Ishikawa (cell line): Measurements from ENCODE around the gene PERCC1.

ENCODE experiments used
- CEBPB ChIP-seq: IDR thresholded peaks from 2 replicates; pipeline ENCODE4 v1.6.1; 2012
- CREB1 ChIP-seq: IDR thresholded peaks from 2 replicates; pipeline ENCODE4 v1.6.1; 2012; ENCODE audit warnings: low read depth
- EGR1 ChIP-seq: IDR thresholded peaks from 2 replicates; pipeline ENCODE4 v1.6.1; 2012
- EP300 ChIP-seq: IDR thresholded peaks from 2 replicates; pipeline ENCODE4 v1.6.1; 2012; ENCODE audit warnings: borderline replicate concordance
- FOXM1 ChIP-seq: IDR thresholded peaks from 2 replicates; pipeline ENCODE4 v1.6.1; 2012; ENCODE audit warnings: low read depth, borderline replicate concordance
- NFIC ChIP-seq: IDR thresholded peaks from 2 replicates; pipeline ENCODE4 v1.6.1; 2012
- RAD21 ChIP-seq: IDR thresholded peaks from 2 replicates; pipeline ENCODE4 v1.6.1; 2012; ENCODE audit warnings: low read depth
- TAF1 ChIP-seq: IDR thresholded peaks from 2 replicates; pipeline ENCODE4 v1.6.1; 2012; ENCODE audit warnings: low read depth, mild to moderate bottlenecking
- TCF12 ChIP-seq: IDR thresholded peaks from 2 replicates; pipeline ENCODE4 v1.6.1; 2012; ENCODE audit warnings: low read depth
- TEAD4 ChIP-seq: IDR thresholded peaks from 2 replicates; pipeline ENCODE4 v1.6.1; 2012
- USF1 ChIP-seq: IDR thresholded peaks from 2 replicates; pipeline ENCODE4 v1.6.1; 2012
- YY1 ChIP-seq: IDR thresholded peaks from 2 replicates; pipeline ENCODE4 v1.6.1; 2012; ENCODE audit warnings: low read depth
- ZBTB7A ChIP-seq: IDR thresholded peaks from 2 replicates; pipeline ENCODE4 v1.6.1; 2012; ENCODE audit warnings: low read depth
- TF ChIP-seq, protein P1 (sequence below): IDR thresholded peaks from 2 replicates; pipeline ENCODE4 v1.6.1; 2012; ENCODE audit warnings: low read depth, mild to moderate bottlenecking
- TF ChIP-seq, protein P2 (sequence below): IDR thresholded peaks from 2 replicates; pipeline ENCODE4 v1.6.1; 2012

Gene PERCC1

DNA sequence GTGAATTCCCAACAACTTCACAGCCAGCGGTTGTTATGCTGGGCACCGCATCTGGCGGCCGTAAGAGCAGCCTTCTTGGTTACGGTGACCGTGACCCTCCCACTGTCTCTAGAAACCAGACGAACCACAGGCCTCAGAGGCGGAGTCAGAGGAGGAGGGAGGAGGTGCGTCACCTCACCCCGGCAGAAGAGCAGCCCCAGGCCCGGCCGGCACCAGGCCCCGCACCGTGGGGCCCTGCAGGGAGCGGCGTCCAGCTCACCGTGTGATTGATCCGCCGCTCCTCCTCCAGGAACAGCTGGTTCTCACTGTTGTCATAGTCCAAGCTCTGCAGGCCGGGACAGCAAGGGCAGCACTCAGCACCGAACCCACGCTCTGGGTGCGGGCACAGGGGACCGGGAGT lies 30.3 kb downstream of the PERCC1 start:
- no peak for TF ChIP-seq ZBTB7A
- TF ChIP-seq TAF1 = no peak
- TF ChIP-seq NFIC = no peak
- TF ChIP-seq CEBPB = no peak
- no peak for TF ChIP-seq USF1
- TF ChIP-seq, protein P1, sequence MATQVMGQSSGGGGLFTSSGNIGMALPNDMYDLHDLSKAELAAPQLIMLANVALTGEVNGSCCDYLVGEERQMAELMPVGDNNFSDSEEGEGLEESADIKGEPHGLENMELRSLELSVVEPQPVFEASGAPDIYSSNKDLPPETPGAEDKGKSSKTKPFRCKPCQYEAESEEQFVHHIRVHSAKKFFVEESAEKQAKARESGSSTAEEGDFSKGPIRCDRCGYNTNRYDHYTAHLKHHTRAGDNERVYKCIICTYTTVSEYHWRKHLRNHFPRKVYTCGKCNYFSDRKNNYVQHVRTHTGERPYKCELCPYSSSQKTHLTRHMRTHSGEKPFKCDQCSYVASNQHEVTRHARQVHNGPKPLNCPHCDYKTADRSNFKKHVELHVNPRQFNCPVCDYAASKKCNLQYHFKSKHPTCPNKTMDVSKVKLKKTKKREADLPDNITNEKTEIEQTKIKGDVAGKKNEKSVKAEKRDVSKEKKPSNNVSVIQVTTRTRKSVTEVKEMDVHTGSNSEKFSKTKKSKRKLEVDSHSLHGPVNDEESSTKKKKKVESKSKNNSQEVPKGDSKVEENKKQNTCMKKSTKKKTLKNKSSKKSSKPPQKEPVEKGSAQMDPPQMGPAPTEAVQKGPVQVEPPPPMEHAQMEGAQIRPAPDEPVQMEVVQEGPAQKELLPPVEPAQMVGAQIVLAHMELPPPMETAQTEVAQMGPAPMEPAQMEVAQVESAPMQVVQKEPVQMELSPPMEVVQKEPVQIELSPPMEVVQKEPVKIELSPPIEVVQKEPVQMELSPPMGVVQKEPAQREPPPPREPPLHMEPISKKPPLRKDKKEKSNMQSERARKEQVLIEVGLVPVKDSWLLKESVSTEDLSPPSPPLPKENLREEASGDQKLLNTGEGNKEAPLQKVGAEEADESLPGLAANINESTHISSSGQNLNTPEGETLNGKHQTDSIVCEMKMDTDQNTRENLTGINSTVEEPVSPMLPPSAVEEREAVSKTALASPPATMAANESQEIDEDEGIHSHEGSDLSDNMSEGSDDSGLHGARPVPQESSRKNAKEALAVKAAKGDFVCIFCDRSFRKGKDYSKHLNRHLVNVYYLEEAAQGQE = no peak
- TF ChIP-seq RAD21 = no peak
- TF ChIP-seq CREB1 = no peak
- TF ChIP-seq FOXM1 = no peak
- TF ChIP-seq TCF12 = no peak
- no peak for TF ChIP-seq EGR1
- TF ChIP-seq TEAD4 = no peak
- no peak for TF ChIP-seq EP300
- TF ChIP-seq YY1 = no peak
- TF ChIP-seq, protein P2, sequence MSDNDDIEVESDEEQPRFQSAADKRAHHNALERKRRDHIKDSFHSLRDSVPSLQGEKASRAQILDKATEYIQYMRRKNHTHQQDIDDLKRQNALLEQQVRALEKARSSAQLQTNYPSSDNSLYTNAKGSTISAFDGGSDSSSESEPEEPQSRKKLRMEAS = no peak

GRCh38 chr16:1464196-1464893 lies 33.5 kb downstream of the PERCC1 start:
- no peak for TF ChIP-seq ZBTB7A
- no peak for TF ChIP-seq YY1
- no peak for TF ChIP-seq EP300
- no peak for TF ChIP-seq NFIC
- no peak for TF ChIP-seq USF1
- TF ChIP-seq, protein P1 = no peak
- TF ChIP-seq, protein P2 = no peak
- TF ChIP-seq CEBPB = no peak
- no peak for TF ChIP-seq RAD21
- no peak for TF ChIP-seq TEAD4
- no peak for TF ChIP-seq EGR1
- TF ChIP-seq TAF1 = no peak
- no peak for TF ChIP-seq TCF12
- no peak for TF ChIP-seq CREB1
- no peak for TF ChIP-seq FOXM1

DNA sequence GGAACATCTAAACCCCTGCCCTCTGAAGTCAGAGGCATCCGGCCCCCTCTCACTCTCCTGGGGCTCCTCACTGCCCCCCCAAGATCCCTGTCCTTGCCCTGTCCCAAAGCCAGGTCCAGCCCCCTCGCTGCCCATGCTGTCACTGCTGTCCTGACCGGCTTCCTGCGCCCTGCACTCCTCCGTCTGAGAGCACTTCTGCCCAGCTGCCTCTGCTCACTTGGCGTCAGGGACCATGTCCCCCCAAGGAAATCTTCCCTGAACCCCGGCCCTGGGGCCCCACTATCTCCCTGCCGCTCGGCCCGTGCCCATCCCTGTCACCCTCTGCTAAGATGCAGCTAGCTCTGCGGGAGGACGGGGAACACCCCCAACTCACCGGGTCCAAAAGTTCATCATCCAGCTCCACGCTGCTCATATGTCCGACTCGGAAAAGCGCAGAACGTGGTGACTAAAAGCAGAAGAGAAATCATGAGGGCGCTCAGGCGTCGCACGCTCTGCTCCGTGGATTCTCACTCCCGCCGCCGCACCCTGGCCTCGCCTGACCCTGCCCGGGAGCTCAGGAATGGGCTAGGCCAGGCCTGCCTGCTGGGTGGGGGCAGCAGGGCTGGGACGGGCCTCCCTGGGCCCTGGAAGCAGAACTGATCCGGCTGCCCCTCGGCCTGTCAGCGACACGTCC lies 34.2 kb downstream of the PERCC1 start:
- TF ChIP-seq CREB1 = no peak
- TF ChIP-seq TAF1 = no peak
- no peak for TF ChIP-seq NFIC
- TF ChIP-seq, protein P2 = no peak
- no peak for TF ChIP-seq TEAD4
- no peak for TF ChIP-seq CEBPB
- TF ChIP-seq YY1 = no peak
- no peak for TF ChIP-seq EP300
- TF ChIP-seq ZBTB7A = no peak
- TF ChIP-seq EGR1 = no peak
- TF ChIP-seq, protein P1 = no peak
- no peak for TF ChIP-seq TCF12
- TF ChIP-seq USF1 = no peak
- no peak for TF ChIP-seq FOXM1
- TF ChIP-seq RAD21 = no peak
